Iris pigment epithelial cell (primary cell): ENCODE measurements around the gene CCR2.

Experiments used
- DNase-seq: peaks from one replicate; pipeline ENCODE4 v3.0.0-alpha.2; 2011; ENCODE audit warnings: low read depth

CCR2 gene

GRCh38 chr3:46354984-46355383 lies 1.1 kb downstream of the CCR2 start:
- no peak for DNase-seq

GRCh38 chr3:46356276-46356675 lies 2.4 kb downstream of the CCR2 start:
- DNase-seq = no peak

GRCh38 chr3:46356909-46357308 lies 3.0 kb downstream of the CCR2 start:
- DNase-seq = no peak

- no peak for DNase-seq
Observed at GRCh38 chr3:46358466-46358865, 4.6 kb downstream of the CCR2 start.

- DNase-seq = no peak
Observed at GRCh38 chr3:46359733-46360493, 6.0 kb downstream of the CCR2 start.

- DNase-seq = no peak
Observed at GRCh38 chr3:46360907-46361306, 7.0 kb downstream of the CCR2 start.

GRCh38 chr3:46361408-46362283 lies 7.7 kb downstream of the CCR2 start:
- no peak for DNase-seq

GRCh38 chr3:46365041-46365440 lies 11.1 kb downstream of the CCR2 start:
- DNase-seq = no peak

- no peak for DNase-seq
Observed at GRCh38 chr3:46365737-46366524, 12.0 kb downstream of the CCR2 start.

GRCh38 chr3:46367811-46368210 lies 13.9 kb downstream of the CCR2 start:
- no peak for DNase-seq

GRCh38 chr3:46368569-46368968 lies 14.7 kb downstream of the CCR2 start:
- no peak for DNase-seq

GRCh38 chr3:46369151-46369550 lies 15.2 kb downstream of the CCR2 start:
- DNase-seq = no peak

- DNase-seq = no peak
Observed at GRCh38 chr3:46369675-46370132, 15.8 kb downstream of the CCR2 start.

- no peak for DNase-seq
Observed at GRCh38 chr3:46370839-46371518, 17.1 kb downstream of the CCR2 start, which contains the start of gene CCR5. Gene CCR5 (plus strand): TSS chr3:46370946. CDS start chr3:46372903, 1,957 bp downstream.

GRCh38 chr3:46371519-46372340 lies 17.8 kb downstream of the CCR2 start:
- no peak for DNase-seq

- DNase-seq = peak; percentile 42
Observed at GRCh38 chr3:46372492-46373359, 18.8 kb downstream of the CCR2 start.

- no peak for DNase-seq
Observed at GRCh38 chr3:46374755-46375154, 20.8 kb downstream of the CCR2 start.

GRCh38 chr3:46375218-46375617 lies 21.3 kb downstream of the CCR2 start:
- no peak for DNase-seq

- no peak for DNase-seq
Observed at GRCh38 chr3:46375814-46376213, 21.9 kb downstream of the CCR2 start.
